Ovary (tissue), 9 donors: ENCODE data around the gene CELF4. TPM values are rescaled to one million over a fixed set of nuclear protein-coding genes. Genes with fewer than 3 reads are reported as not detected.

ENCODE experiments used
- DNase-seq, 5 donors: peaks; one replicate each; pipeline ENCODE4 v3.0.0-alpha.2; 2019 to 2020
- H3K27ac ChIP-seq, 2 donors: fragments of 200-600 bp; one replicate each; pipeline versions ENCODE4 v1.5.1 to v1.8.0; 2019 to 2022
- H3K27me3 ChIP-seq: fragments of 200-600 bp; one replicate; pipeline ENCODE4 v1.8.0; 2022
- H3K36me3 ChIP-seq: fragments of 200-600 bp; sonication (generic); one replicate; pipeline ENCODE4 v1.5.1; 2019
- H3K4me1 ChIP-seq: one replicate; pipeline ENCODE4 v1.8.1; 2013; ENCODE audit warnings: mild to moderate bottlenecking, moderate library complexity; ENCODE audit not compliant: insufficient read depth
- H3K4me3 ChIP-seq: fragments of 200-600 bp; sonication (generic); one replicate; pipeline ENCODE4 v1.5.1; 2017
- H3K9me3 ChIP-seq, 2 donors: fragments of 200-600 bp in 1 of 2; sonication (generic) in 1 of 2; one replicate each; pipeline versions ENCODE4 v1.5.1 to v1.8.1; 2013 to 2019; ENCODE audit warnings: mild to moderate bottlenecking in 1 of 2, moderate library complexity in 1 of 2
- EP300 ChIP-seq: sonication (generic); formaldehyde crosslinking; IDR thresholded peaks from one replicate; pipeline ENCODE4 v1.6.1; 2017; ENCODE audit warnings: antibody characterized with exemption
- POLR2A ChIP-seq: fragments of 450-650 bp; IDR thresholded peaks from one replicate; pipeline ENCODE4 v1.6.1; 2017; ENCODE audit warnings: antibody characterized with exemption, mild to moderate bottlenecking, moderate library complexity
- WGBS, 3 donors: extraction: QIAGEN DNeasy Blood & Tissue Kit in 1 of 3; methylation state at CpG; one replicate each; pipeline versions ENCODE4 v1.1.5 to v1.1.7; 2013 to 2017; 5-methylcytosine and 5-hydroxymethylcytosine counted together
- intact Hi-C, 4 donors: fragments of 100-400 bp; cut with DNase I; formaldehyde crosslinking; loops; one replicate each; pipeline versions ENCODE4 v1.11.0 to v1.15.1; 2022 to 2023
- polyA plus RNA-seq, 2 donors: library from polyadenylated mRNA; stranded (reverse); fragments of 200-250 nt in 1 of 2; fragments of 350-450 nt in 1 of 2; fragmentation: Illumina TruSeq in 1 of 2; extraction: RNeasy Lipid Tissue Mini Kit (QIAGEN cat#74804) in 1 of 2; gene quantifications; one replicate each; pipeline ENCODE4 v1.2.3, GENCODE V29; 2013 to 2014
- total RNA-seq, 7 donors: library from RNA; depleted of rRNA in 2 of 7; stranded (reverse); fragments of >200 nt in 2 of 7; fragmentation: NEBNext Ultra II Directional in 3 of 7; extraction: Animal tissue kit (Norgen Biotek cat#: 25700) in 3 of 7; gene quantifications; one replicate each; pipeline versions ENCODE4 v1.1.0 to v1.2.4, GENCODE V29; 2016 to 2023
- TF ChIP-seq, protein P1 (sequence below), 3 donors: fragments of 450-650 bp in 2 of 3; fragments of 200-600 bp in 1 of 3; IDR thresholded peaks; one replicate each; pipeline versions ENCODE4 v1.5.1 to v1.8.0; 2016 to 2022; ENCODE audit warnings: antibody characterized with exemption in 3 of 3, mild to moderate bottlenecking in 1 of 3
- donor health status: DM: no; HTN: no; CAD: no; lungs with moderate emphysema.
- donor health status: DM: no; HTN: no; CAD: no.
- donor health status: Bipolar disorder and iron deficiency.
- donor health status: DM: yes; HTN: yes; CAD: no.
- donor health status: DM: no; HTN: no; CAD: no.
- donor health status: DM: yes; HTN: yes; CAD: no.

The CELF4 gene
- total and polyA plus RNA-seq, 9 donors: 0.15 to 1.6 (median 1.1) TPM; not detected in 1

DNA sequence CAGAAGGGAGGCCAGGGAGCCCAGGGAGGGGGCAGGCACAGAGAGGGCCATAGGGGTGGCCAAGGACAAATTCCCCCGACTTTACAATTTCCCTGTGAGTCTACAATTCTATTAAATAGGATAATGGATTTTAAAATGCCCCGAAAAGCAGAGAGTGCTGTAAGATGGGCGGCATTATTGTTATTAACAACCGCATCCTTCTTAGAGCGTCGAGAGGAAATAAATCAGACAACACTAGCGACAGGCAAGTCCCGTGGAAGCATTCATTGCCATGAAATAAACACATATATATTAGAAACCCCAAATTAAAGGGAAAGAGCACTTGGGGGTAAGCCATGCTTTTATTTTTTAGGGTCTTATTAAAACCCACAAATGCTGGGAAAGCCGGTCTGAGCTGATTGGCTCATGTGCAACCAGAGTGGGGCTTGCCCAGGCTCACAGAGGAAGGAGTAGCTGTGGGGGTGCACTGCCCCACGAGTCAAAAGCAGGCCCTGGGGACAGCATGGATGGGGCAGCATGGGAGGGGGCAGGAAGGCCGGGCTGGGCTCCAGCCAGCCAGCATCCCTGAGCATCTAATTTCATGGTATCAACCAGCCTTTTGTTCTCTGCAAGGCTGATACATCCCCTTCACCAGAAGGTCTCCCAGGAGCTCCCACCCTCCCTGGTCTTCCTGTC is 187.1 kb downstream of the CELF4 start:
- Histone ChIP-seq H3K27ac (no peak overlapping the region), H3K36me3 (no peaks in the 10 kb centered on the region), H3K27me3 (no peaks in the 10 kb centered on the region), H3K4me1 (no peaks in the 10 kb centered on the region), H3K9me3 (no peaks in the 10 kb centered on the region), H3K4me3 (no peak overlapping the region)
- DNase-seq: no peak
- intact Hi-C loops: no loop called here
- TF ChIP-seq, protein P1, sequence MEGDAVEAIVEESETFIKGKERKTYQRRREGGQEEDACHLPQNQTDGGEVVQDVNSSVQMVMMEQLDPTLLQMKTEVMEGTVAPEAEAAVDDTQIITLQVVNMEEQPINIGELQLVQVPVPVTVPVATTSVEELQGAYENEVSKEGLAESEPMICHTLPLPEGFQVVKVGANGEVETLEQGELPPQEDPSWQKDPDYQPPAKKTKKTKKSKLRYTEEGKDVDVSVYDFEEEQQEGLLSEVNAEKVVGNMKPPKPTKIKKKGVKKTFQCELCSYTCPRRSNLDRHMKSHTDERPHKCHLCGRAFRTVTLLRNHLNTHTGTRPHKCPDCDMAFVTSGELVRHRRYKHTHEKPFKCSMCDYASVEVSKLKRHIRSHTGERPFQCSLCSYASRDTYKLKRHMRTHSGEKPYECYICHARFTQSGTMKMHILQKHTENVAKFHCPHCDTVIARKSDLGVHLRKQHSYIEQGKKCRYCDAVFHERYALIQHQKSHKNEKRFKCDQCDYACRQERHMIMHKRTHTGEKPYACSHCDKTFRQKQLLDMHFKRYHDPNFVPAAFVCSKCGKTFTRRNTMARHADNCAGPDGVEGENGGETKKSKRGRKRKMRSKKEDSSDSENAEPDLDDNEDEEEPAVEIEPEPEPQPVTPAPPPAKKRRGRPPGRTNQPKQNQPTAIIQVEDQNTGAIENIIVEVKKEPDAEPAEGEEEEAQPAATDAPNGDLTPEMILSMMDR (IDR thresholded peaks at IDR 0.05): no peak
- TF ChIP-seq EP300 (no peak), POLR2A (no peak)
- WGBS, 3 donors: 81 to 85% (median 84%) methylated on average over 11 of the region's 11 CpGs

DNA sequence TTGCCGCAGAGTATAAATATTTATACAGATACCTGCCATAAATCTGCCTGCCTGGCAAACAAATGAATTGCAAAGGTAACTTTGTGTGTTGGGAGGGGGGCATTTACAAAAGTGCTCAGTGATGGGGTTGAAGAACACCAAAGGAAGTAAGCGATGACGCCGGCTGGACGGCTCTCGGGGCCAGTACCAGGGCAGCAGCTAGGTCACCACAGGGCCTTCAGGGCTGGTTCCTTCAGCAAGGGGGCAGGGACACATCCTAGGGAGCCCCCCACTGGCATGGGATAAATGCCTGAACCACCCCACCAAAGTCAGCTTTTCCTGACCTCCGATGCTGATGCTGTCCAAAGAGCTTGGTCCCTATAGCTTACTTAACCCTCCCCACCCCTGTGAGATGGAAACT is 190.4 kb downstream of the CELF4 start:
- Histone ChIP-seq H3K4me3 (no peak overlapping the region), H3K9me3 (no peaks in the 10 kb centered on the region), H3K4me1 (no peaks in the 10 kb centered on the region), H3K27me3 (no peaks in the 10 kb centered on the region), H3K27ac (no peak overlapping the region), H3K36me3 (no peaks in the 10 kb centered on the region)
- WGBS, 3 donors: 71 to 85% (median 76%) methylated on average over 7 of the region's 7 CpGs
- DNase-seq: no peak
- TF ChIP-seq POLR2A (no peak), EP300 (no peak)
- TF ChIP-seq, protein P1 (IDR thresholded peaks at IDR 0.05): no peak
- intact Hi-C loops: no loop called here

DNA sequence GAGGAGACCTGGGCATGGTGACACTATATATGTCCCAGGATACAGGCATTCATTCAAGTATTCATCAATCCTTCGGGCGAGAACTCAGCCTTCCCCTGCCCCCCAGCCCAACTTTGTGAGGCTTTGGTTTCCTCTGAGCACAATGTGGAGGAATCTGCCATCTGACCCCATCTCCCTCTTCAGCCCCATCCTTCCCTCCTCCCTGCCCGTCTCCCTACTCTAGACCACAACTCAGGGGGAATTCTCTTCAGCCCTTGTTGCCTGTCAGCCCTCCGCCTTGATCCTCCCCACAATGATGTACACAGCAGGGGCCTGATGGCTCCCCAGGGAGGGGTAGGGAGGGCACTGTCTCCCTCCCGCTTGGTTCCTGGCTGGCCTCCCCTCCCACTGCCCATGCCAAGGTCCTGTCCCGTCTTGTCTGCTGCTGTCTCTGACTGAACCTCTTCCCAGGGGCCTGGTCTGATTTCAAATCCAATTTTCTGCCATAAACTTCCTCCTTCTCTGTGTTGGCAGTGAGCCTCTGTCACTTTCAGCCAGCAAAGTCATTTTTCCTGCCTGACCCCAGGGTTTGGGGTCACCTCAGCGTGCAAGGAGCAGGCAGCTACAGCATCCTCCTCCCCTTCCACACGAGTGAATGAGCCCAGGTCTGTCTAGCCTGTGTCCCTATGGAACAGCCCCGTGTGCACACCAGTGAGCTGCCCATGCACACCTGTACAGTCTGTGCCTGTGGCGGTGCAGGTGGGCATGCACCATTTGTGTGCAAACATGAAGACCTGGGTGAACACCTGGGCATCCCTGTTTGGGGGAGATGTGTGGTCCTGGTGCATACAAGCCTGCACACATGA is 197.3 kb downstream of the CELF4 start:
- no peak overlapping the region for H3K4me3 ChIP-seq
- no peak overlapping the region for H3K27ac ChIP-seq
- H3K9me3 ChIP-seq: no peaks in the 10 kb centered on the region
- no peak for DNase-seq
- no peaks in the 10 kb centered on the region for H3K36me3 ChIP-seq
- 70 to 81% (median 78%) methylated on average over 10 of the region's 10 CpGs for WGBS, 3 donors
- no peaks in the 10 kb centered on the region for H3K4me1 ChIP-seq
- H3K27me3 ChIP-seq: no peaks in the 10 kb centered on the region
- intact Hi-C loops: no loop called here
- TF ChIP-seq EP300: no peak
- TF ChIP-seq, protein P1 (IDR thresholded peaks at IDR 0.05): no peak
- no peak for TF ChIP-seq POLR2A

DNA sequence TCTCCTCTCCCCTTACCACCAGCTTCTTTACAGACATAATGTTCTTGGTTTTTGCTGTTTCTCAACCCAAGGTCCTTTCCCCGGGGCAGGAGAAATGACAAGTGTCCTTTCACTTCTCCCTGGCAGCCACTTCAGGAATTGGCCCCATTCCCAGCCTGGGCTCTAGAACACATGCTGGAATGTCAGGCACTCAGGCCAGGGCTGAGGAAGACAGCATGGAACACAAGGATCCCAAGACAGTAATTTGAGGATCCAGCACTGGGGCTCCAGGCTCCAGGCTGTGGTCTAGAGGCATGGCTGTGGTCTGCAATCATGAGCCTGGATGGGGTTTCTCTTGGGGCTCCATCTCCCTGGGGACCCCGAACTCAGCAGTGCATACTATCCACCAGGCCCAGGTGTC is 201.4 kb downstream of the CELF4 start:
- WGBS, 3 donors: 80 to 92% (median 84%) methylated on average over 2 of the region's 2 CpGs
- no peaks in the 10 kb centered on the region for H3K36me3 ChIP-seq
- no peaks in the 10 kb centered on the region for H3K9me3 ChIP-seq
- peaks cover 2% of the 10 kb centered on the region for H3K4me1 ChIP-seq
- no peak for DNase-seq
- intact Hi-C loops: no loop called here
- H3K27ac ChIP-seq: no peak overlapping the region
- H3K27me3 ChIP-seq: no peaks in the 10 kb centered on the region
- H3K4me3 ChIP-seq: no peak overlapping the region
- TF ChIP-seq, protein P1 (IDR thresholded peaks at IDR 0.05): no peak
- no peak for TF ChIP-seq POLR2A
- no peak for TF ChIP-seq EP300
